ENCODE data around the gene DNAJC7. TPM values are rescaled to one million over a fixed set of nuclear protein-coding genes. Genes with fewer than 3 reads are reported as not detected.
"Not testable (repeated sequence)": the region's sequence is repeated elsewhere in the genome, so short reads cannot be mapped to it uniquely, and the experiment has no call there.

The DNAJC7 gene
- total RNA-seq, 2 experiments from 2014 or later: 74.5 to 76.3 TPM

DNA sequence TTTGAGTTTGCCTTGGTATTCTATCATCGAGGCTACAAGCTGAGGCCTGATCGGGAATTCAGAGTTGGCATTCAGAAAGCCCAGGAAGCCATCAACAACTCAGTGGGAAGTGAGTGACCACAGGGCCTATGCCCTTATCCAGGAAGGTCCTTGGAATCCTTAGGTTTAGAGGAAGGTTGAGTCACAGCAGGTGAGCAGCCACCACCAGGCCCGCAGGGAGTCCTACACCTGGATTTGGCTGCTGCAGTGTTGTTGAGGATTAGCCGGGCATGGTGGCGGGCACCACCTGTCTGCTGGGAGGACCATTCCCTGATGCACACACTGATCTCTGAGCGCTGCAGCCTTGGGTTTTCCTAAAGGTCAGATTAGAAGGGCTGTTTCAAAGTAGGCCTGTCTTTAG, 81.6 kb downstream of the DNAJC7 start:
- no peak overlapping the region for H3K4me3 Mint-ChIP-seq
- CTCF ChIA-PET: interaction anchor here (1.3 kb wide), 1 partner anchor 27 kb away, joined by 4 read pairs; no protein-coding TSS in a partner anchor
- no peaks in the 10 kb centered on the region for H3K9me3 Mint-ChIP-seq
- H3K27me3 Mint-ChIP-seq (ENCODE audit: low read depth): no peaks in the 10 kb centered on the region
- DNase-seq: no peak
- H3K27ac Mint-ChIP-seq: no peak overlapping the region
- intact Hi-C loops (cut with micrococcal nuclease): no loop called here
- no peaks in the 10 kb centered on the region for H3K36me3 Mint-ChIP-seq (ENCODE audit: low read depth)
- peaks cover 8% of the 10 kb centered on the region for H3K4me1 Mint-ChIP-seq (ENCODE audit: low read depth)

DNA sequence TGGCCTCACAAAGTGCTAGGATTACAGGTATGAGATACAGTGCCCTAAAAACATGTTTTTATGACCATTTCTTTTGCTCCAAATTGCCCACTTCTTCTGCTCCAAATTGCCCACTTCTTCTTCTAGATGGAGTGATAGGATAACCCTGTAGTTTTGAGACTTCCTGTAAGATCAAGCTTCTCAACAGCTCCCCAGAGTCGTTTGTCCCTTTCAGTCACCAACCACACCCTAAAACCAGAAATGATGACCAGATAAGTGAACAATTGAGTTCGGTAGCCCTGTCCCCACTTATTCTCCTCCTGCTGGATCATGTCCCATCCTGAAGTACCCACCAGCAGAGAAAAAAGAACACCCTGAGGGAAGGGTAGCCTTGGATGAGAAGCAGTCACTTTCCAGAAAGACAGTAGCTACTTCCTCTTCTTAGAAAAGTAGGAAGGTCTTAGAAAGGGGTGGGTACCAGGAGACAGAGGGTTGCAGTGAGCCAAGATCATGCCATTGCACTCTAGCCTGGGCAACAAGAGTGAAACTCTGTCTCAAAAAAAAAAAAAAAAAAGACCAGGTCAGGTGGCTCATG, 84.3 kb downstream of the DNAJC7 start:
- no peak for DNase-seq
- Mint-ChIP-seq H3K27me3 (ENCODE audit: low read depth) (no peaks in the 10 kb centered on the region), H3K4me3 (no peak overlapping the region), H3K9me3 (no peaks in the 10 kb centered on the region), H3K36me3 (ENCODE audit: low read depth) (no peaks in the 10 kb centered on the region), H3K27ac (no peak overlapping the region), H3K4me1 (ENCODE audit: low read depth) (peaks cover 19% of the 10 kb centered on the region)
- CTCF ChIA-PET: interaction anchor here (0.7 to 1.0 kb wide), 2 partner anchors 42 to 54 kb away, joined by 3 to 4 read pairs; no protein-coding TSS in a partner anchor
- intact Hi-C loops (cut with micrococcal nuclease): no loop called here

DNA sequence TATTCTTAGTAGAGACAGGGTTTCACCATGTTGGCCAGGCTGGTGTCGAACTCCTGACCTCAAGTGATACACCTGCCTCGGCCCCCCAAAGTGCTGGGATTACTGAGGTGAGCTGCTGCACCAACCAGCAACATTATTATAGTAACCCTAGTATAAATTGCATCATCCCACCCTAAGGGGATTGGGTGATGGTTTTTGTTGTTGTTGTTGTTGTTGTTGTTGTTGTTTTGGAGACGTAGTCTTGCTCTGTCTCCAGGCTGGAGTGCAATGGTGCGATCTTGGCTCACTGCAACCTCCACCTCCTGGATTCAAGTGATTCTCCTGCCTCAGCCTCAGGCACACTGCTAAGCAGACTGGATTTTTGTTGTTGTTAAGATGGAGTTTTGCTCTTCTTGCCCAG, 85.5 kb downstream of the DNAJC7 start:
- H3K27ac Mint-ChIP-seq; H3K36me3 Mint-ChIP-seq (ENCODE audit: low read depth); intact Hi-C loops (cut with micrococcal nuclease); H3K4me3 Mint-ChIP-seq; H3K27me3 Mint-ChIP-seq (ENCODE audit: low read depth); CTCF ChIA-PET; H3K9me3 Mint-ChIP-seq; DNase-seq: not testable (repeated sequence)
- peaks cover 19% of the 10 kb centered on the region for H3K4me1 Mint-ChIP-seq (ENCODE audit: low read depth)

DNA sequence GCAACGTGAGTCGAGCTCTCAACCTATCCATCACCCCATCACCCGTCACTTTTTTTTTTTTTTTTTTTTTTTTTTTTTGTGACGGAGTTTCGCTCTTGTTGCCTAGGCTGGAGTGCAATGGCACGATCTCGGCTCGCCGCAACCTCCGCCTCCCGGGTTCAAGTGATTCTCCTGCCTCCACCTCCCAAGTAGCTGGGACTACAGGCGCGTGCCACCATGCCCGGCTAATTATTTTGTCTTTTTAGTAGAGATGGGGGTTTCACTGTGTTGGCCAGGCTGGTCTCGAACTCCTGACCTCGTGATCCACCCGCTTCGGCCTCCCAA, 86.4 kb downstream of the DNAJC7 start:
- H3K36me3 Mint-ChIP-seq (ENCODE audit: low read depth); H3K9me3 Mint-ChIP-seq; H3K27me3 Mint-ChIP-seq (ENCODE audit: low read depth); DNase-seq: not testable (repeated sequence)
- peak overlapping the region; percentile 97 for H3K4me3 Mint-ChIP-seq
- H3K4me1 Mint-ChIP-seq (ENCODE audit: low read depth): peaks cover 19% of the 10 kb centered on the region
- CTCF ChIA-PET: interaction anchor here (0.6 to 1.3 kb wide), 11 partner anchors 9 to 747 kb away, joined by 3 to 5 read pairs (median 3); partner anchors contain the start of genes DHX58 and EIF1
- peak overlapping the region; percentile 95 for H3K27ac Mint-ChIP-seq
- intact Hi-C loops (cut with micrococcal nuclease): loop anchor here (1.0 kb wide), 1 partner anchor 11 kb away; no protein-coding TSS in a partner anchor

DNA sequence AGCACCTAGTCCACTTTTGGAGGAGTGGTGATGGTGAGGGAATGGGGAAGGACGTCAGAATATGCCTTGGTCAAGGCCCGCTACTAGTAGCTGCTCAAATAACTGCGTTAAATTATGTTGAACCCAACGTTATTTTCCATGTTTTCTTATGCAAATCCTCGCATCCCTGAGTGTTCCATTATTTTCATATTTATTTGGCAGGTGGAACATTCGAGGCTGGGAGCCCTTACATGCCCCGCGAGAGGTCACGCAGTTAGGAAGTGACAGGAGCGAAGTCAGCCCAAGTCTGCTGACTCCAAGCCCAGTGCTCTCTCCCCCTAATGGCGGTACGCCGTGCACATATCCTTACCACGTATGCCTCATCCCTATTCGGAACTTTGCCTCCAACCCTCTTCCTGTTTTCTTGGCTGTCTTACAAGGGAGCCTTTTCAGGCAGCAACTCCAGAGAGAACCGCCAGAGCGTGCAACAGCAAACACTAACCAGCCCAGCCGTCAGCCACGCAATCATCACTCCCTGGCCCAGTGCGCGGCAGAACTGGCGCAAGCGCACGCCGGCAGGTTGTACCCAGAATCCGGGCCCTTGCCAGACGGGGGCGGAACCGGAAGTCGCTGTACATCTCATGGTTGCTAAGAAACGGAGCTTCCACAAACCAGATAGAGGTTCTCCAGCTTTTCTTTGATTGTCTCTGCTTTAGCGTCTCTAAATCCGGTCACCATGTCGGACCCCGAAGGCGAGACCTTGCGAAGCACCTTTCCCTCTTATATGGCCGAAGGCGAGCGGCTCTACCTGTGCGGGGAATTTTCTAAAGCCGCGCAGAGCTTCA, 87.0 kb downstream of the DNAJC7 start, which contains the start of gene ODAD4:
Gene ODAD4 (plus strand): TSS at position 609 of the 824 bp plus-strand sequence. CDS start 107 bp downstream, at position 716.
- intact Hi-C loops (cut with micrococcal nuclease): loop anchor here (1.0 kb wide), 1 partner anchor 11 kb away; no protein-coding TSS in a partner anchor
- Mint-ChIP-seq H3K27ac (peak within 1 kb of the TSS; percentile 95), H3K36me3 (ENCODE audit: low read depth) (no peaks in the 10 kb centered on the region), H3K27me3 (ENCODE audit: low read depth) (no peaks in the 10 kb centered on the region), H3K4me1 (ENCODE audit: low read depth) (peaks cover 19% of the 10 kb centered on the region), H3K9me3 (no peaks in the 10 kb centered on the region), H3K4me3 (peak within 1 kb of the TSS; percentile 97)
- CTCF ChIA-PET: interaction anchor here (0.6 to 1.6 kb wide), 12 partner anchors 9 to 748 kb away, joined by 3 to 5 read pairs (median 3); partner anchors contain the start of genes DHX58 and EIF1
- peak; percentile 97 for DNase-seq

DNA sequence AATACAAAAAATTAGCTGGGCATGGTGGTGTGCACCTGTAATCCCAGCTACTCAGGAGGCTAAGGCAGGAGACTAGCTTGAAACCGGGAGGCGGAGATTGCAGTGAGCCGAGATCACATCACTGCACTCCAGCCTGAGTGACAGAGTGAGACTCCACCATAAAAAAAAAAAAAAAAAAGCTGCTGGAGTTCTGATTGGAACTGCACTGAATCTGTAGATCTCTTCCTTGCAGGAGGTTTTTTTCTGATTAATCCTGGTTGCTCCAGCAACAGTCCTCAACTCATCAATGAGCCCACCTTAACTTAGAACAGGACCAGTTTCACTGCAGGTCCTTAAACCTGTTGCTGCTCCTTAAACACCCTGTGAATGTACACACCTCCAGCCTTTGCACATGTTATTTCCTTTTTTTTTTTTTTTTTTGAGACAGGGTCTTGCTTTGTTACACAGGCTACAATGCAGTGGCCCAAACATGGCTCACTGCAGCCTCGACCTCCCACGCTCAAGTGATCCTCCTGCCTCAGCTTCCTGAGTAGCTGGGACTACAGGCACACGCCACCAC, 88.5 kb downstream of the DNAJC7 start:
- Mint-ChIP-seq H3K9me3 (no peaks in the 10 kb centered on the region), H3K4me1 (ENCODE audit: low read depth) (peaks cover 19% of the 10 kb centered on the region), H3K36me3 (ENCODE audit: low read depth) (no peaks in the 10 kb centered on the region), H3K27ac (no peak overlapping the region), H3K27me3 (ENCODE audit: low read depth) (no peaks in the 10 kb centered on the region), H3K4me3 (peak overlapping the region; percentile 97)
- DNase-seq: peak; percentile 11
- CTCF ChIA-PET: interaction anchor here (0.6 to 1.6 kb wide), 4 partner anchors 11 to 117 kb away, joined by 3 to 6 read pairs (median 3); partner anchors contain the start of gene P3H4
- intact Hi-C loops (cut with micrococcal nuclease): no loop called here

Other genes starting within 250 kb of the DNAJC7 start
- under 1 TPM; 0.27 to 0.33 TPM for gene JUP, start 230.7 kb downstream of the DNAJC7 start, total RNA-seq
- gene P3H4, start 205.5 kb downstream of the DNAJC7 start, total RNA-seq: 1 to 10 TPM; 1.2 to 1.5 TPM
- gene FKBP10, start 204.4 kb downstream of the DNAJC7 start, total RNA-seq: under 1 TPM in 1 of 2 experiments, not detected in 1; 0.36 TPM
- 10 to 100 TPM; 25.9 to 28.1 TPM for gene NT5C3B, start 181.2 kb downstream of the DNAJC7 start, total RNA-seq
- gene KLHL10, start 179.6 kb downstream of the DNAJC7 start, total RNA-seq: not detected
- gene KLHL11, start 152.0 kb downstream of the DNAJC7 start, total RNA-seq: 1 to 10 TPM; 8.9 to 9.6 TPM
- 100 to 1,000 TPM; 153 to 161 TPM for gene ACLY, start 98.5 kb downstream of the DNAJC7 start, total RNA-seq
- under 1 TPM; 0.55 to 0.79 TPM for gene ODAD4, start 86.8 kb downstream of the DNAJC7 start, total RNA-seq
- gene CNP, start 50.6 kb downstream of the DNAJC7 start, total RNA-seq: 10 to 100 TPM; 58.4 to 59.1 TPM
- gene NKIRAS2, start 2.7 kb upstream of the DNAJC7 start, total RNA-seq: 10 to 100 TPM; 12.4 to 13.2 TPM
- under 1 TPM; 0.20 to 0.31 TPM for gene C17orf113, start 33.2 kb upstream of the DNAJC7 start, total RNA-seq
- under 1 TPM; 0.36 to 0.77 TPM for gene ZNF385C, start 81.0 kb upstream of the DNAJC7 start, total RNA-seq
- 10 to 100 TPM; 44.4 to 46.3 TPM for gene DHX58, start 95.3 kb upstream of the DNAJC7 start, total RNA-seq
- 10 to 100 TPM; 57.3 to 59.0 TPM for gene KAT2A, start 103.9 kb upstream of the DNAJC7 start, total RNA-seq
- gene HSPB9, start 105.4 kb upstream of the DNAJC7 start, total RNA-seq: not detected
- 10 to 100 TPM; 32.5 to 36.6 TPM for gene RAB5C, start 137.6 kb upstream of the DNAJC7 start, total RNA-seq
- under 1 TPM; 0.24 to 0.35 TPM for gene KCNH4, start 163.7 kb upstream of the DNAJC7 start, total RNA-seq
- not detected for gene HCRT, start 168.0 kb upstream of the DNAJC7 start, total RNA-seq
- gene GHDC, start 177.1 kb upstream of the DNAJC7 start, total RNA-seq: 1 to 10 TPM; 9.0 to 9.7 TPM

All from activated naive CD4-positive, alpha-beta T cell treated with anti-CD3 and anti-CD28 coated beads for 36 hours (primary cell).